ENCODE data around the gene STX18.
"Not testable (repeated sequence)": the region's sequence is repeated elsewhere in the genome, so short reads cannot be mapped to it uniquely, and the experiment has no call there.

STX18 gene

DNA sequence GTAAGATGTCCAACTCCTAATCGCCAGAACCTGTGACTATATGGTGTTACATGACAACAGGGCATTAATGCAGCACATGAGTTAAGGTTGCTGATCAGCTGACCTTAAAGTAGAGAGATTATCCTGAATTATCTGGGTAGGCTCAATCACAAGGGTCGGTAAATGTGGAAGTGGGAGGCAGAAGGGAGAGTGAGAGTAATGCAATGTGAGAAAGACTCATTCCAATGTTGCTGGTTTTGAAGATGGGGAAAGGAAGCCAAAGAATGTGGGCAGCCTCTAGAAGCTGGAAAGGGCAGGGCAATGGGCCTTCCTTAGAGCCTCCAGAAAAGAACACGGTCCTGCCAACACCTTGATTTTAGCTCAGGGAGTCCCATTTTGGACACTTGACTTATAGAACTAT, 67.4 kb downstream of the STX18 start:
- DNase-seq = no peak

DNA sequence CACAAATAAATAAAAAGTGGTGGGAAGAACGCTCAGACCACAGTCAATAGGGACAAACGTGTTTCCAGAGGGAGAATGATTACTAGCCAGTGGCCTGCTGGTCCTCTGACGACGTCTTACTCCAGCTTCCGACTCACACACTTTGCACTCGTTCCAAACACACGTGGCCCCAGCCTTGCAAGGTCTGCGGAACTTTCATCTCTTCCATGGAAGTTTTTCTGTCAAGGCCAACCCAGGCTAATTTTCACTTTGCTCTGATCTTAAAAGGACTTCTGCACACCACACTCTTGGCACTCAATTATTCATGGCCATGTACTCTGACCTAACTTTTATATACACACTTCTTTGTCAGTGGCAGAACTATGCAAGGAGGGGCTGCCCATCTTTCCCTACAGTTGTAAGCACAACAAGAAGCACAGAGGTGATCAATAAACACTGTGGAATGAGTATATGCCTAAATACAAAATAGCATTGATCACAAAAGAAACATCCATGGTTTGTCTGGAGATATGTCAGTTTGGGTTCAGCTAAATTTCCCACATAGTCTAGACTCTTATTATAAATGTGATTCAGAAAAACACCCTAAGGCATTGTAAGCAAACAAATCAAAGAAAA, 69.4 kb downstream of the STX18 start:
- no peak for DNase-seq

DNA sequence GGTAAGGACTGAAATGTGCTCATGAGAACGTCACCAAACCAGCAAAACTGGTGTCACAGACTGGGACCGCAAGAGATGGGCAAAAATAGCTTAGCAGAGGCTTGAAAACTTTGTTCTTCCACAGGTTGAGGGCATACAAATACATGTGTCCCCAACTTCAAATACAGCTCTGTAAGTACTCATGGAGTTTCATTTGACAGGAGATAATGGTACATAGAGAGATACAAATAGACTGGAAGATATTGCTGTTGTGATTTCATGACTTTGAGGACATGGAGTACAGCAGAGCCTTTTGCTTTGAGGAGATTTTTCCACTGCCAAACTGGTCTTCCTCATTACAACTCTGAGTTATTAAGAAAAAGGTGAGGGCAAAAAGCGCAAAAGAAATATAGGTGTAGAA, 70.7 kb downstream of the STX18 start:
- DNase-seq = no peak

DNA sequence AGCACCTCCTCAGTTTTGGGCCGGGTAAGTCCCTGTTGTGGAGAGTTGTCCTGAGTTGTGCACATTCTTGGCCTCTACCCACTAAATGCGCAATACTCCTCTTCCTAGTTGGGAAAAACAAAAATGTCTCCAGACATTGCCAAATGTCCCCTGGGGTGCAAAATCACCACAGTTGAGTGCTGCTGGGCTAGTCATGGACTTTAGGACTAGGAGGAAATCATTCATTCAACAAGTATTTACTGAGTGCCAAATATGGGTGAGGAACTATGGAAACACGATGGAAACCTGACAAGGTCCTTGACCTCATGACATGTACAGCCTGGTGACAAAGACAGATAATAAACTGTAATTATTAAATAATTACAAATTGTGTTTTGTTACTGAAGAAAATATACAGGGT, 71.6 kb downstream of the STX18 start:
- no peak for DNase-seq

DNA sequence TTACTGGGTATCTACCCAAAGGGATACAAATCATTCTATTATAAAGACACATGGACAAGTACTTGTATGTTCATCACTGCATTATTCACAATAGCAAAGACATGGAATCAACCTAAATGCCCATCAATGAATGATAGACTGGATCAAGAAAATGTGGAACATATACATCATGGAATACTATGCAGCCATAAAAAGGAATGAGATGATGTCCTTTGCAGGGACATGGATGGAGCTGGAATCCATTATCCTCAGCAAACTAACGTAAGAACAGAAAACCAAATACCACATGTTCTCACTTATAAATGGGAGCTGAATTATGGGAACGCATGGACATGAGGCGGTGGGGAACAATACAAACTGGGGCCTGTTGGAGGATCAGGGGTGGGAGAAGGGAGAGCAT, 76.6 kb downstream of the STX18 start:
- not testable (repeated sequence) for DNase-seq

DNA sequence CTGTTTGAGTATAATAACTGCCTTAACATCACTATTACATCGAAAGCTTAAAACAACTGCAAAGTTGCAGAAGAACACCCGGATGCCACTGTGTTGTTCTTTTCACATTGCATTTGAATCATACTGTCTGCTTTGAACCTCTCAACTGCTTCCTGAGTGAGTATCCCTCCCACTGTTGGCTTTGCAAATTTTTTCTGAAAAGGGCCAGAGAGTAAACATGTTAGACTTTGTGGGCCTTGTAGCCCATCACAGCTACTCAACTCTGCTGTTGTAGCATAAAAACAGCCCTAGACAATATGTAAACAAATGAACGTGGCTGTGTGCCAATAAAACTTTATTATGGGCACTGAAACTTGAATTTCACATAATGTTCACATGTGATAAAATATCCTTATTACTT, 78.9 kb downstream of the STX18 start:
- no peak for DNase-seq

DNA sequence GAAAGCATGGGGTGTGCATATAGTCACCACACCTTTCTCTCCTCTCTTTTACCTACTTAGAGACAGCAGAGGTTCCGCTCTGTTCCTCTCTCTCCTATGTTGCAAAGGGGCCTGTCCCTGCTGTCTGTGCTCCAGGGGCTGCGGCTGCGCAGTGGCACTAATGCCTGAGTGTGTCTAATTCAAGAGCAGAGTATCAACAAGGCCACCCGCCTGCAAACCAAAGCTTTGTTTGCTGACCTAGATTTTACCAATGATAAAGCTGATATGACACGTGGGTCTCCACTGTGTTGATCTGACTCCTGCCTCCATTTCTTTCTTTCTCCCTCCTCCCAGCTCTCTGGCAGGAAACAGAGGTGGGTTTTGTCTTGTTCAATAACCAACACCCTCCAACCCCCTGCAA, 80.0 kb downstream of the STX18 start:
- DNase-seq = no peak

DNA sequence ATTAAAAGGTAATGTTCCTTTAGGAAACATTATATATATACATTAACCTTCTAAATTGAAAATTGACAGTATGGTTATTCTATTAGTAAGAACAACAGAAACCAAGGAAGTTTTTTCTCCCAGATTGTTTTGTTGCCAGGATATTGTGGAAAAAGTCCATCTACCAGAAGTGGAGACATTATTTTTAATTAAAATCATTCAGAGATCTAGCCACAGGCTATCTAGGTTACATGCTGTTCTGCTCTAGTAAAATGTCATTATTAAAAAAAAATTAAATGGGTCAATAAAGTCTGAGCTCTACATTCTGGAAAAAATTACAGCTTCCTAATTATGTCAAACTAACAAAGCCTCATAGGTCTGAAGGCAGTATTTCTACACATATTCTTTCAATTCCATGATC, 80.7 kb downstream of the STX18 start:
- no peak for DNase-seq

DNA sequence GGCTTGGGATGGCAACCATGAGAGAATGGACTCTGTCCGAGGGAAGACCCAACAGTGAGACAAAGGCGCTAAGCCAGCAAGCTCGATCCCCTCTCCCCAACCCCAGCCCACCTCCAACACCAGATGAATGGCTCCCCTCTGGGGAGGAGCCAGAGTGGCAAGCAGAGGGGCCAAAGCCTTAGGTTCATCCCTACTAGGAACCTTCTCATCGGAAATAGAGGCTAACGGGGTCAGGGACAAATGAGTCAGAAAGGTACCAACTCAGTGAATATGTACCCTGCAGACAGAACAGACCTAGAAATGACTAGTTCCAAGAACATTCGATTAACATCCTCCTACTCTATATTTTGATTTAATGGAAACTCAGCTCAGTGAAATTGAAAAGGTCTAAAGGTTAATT, 81.1 kb downstream of the STX18 start:
- no peak for DNase-seq

DNA sequence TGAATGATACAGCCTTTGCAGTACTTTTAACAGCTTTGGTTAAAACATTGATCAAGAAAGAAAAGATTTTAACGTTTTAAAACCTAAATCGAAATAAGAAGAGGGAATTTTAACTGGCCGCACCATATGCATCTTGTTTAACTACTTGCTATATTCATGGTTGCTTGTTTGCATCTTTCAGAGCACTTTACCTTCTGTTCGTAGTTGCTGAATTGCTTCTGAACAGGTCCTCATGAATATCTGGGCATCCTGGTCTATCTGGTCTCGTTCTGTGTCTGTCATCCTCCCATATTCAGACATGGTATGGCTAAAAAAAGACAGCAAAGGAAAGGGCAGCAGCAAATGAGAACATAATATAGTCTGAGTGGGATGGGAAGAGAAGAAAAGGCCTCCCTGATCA, 82.7 kb downstream of the STX18 start:
- no peak for DNase-seq

DNA sequence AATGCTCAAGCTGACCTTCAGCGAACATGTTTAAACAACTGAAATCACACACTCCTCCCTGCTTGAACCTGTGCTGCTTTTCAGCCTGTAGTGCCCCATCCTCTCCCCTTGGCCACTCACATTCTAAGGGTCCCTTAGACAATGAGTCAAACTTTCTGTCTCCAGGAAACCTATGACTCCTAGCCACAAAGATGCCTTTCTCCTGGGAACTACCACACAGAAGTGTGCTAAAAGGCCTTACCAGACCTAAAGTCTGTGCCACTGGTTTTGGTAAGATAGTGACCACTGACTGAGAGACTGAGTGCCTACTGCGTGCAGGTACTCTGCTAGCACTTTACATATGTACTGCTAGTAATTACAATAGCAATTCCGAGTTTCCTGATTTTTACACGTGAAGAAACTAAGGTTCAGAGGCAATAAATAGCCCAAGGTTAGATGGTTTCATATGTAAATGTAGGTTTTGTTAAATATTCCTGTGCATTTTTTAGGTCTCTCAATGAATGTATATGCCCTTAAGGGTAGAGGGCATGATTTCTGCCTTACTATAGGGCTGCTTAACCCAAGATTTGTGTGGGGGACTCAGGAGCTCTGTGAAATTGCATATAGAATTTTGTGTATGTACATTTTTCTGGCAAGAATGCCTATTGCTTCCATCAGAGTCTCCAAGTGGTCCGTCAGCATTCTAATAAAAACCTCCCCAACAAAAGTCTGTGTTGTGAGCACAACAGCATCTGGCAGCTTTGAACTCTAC, 83.9 kb downstream of the STX18 start:
- DNase-seq = no peak

DNA sequence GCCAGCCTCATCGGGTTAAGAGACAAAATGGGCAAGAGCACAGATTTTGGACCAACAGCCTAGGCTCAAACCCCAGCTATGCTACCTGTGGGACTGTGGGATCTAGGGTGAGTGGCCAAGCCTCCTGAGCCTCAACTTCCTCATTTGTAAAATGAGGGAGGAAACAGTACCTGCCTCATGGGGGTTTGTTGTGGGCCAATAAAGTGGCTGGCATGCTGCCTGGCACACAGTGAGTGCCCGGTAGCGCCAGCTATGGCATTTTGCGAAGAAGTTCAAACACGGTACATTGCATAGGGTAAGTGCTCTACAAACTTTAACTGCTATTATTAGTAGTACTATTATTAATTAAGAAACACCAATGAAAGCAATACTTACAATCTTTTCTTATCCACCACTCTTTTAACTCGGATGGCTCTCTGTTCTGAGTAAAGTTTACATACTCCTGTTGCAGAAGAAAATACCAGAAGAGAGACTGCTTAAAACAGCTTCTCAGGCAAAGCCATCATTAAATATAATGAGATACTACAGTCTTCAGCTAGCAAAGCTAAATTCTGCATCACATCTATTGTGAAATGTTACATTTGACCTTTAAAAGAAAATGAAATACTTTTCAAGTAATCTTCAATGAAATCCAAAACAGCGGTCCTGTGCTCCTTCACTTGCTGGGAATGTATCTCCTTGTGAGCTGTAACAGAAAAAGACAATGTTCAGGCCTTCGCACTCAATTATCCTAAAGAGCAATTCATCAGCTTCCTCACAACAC, 84.9 kb downstream of the STX18 start:
- DNase-seq = no peak

DNA sequence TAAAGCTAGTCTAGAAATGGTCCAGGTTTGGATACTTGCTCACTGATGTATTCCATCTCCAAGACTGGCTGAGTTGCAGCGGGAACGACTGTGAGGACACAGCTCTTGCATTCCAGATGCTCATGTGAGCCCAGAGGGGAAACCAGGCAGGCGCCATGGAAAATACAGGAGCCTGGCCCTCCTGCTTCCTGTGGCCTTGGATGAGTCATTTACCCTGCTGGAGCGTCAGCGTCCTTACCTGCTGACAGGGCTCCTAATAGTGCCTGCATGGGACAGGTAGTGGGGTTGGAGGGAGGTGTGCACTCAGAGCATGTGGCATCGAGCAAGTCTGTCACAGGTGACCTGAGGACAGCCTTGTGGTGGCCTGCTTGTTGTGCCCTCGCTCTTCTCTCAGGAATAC, 85.5 kb downstream of the STX18 start:
- no peak for DNase-seq

DNA sequence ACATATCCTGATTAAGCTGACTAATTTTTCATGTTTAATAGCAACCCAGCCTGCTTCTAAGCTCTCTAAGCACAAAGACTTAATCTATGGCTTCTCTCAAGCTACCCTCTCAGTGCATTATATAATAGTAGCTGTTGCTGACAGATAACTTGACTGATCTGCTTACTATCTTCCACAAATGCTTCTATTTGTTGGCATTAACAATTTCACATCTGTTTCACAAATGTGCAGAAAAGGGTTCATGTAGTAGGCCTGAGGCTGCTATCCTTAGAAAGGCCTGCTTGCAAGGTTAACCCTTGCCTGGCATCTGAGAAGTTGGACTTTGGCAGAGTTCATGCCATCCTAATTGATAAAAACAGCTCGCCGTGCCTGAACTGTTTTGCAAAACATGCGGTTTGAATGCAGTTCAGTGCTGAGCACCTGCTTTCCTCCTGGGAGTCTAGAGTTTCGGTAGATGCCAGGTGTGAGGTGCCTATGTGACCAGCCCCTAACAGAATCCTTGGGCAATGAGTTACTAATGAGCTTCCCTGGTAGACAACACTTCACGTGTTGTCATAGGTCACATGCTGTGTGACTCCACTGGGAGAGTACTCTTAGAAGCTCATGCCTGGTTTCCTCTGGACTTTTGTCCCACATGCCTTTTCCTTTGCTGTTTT, 86.5 kb downstream of the STX18 start:
- no peak for DNase-seq

DNA sequence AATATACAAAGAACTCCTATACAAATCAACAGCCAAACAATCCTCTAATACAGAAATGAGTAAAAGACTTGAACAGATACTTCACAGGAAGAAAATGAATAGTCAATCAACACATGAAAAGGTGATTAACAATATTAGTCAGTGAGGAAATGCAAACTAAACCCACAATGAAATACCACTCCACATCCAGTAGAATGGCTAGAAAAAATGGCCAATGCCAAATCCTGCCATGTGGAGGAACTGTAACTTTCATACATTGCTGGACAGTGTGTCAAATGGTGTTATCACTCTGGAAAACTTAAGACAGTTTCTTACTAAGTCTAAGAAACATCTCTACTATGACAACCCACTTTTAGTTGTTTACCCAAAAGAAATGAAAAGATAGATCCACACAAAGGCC, 95.4 kb downstream of the STX18 start:
- DNase-seq = no peak

DNA sequence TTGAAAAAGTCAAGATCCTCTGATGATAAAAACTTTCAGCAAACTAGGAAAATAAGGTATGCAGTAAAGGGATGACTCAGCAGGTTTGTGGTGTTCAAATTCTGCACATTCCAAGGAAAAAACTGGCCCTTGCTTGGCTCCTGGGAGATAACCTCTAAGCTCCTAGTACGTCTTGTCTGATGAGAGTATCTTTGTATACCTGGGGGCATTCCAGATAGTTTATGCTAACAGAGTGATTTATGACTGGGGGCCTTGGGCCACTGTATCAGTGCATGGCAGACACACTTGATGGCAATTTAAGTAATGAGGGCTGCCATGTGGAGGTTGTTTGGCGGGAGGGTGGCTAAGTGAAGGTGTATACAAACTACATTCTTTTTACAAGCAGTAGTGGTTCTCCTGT, 98.0 kb downstream of the STX18 start:
- no peak for DNase-seq

DNA sequence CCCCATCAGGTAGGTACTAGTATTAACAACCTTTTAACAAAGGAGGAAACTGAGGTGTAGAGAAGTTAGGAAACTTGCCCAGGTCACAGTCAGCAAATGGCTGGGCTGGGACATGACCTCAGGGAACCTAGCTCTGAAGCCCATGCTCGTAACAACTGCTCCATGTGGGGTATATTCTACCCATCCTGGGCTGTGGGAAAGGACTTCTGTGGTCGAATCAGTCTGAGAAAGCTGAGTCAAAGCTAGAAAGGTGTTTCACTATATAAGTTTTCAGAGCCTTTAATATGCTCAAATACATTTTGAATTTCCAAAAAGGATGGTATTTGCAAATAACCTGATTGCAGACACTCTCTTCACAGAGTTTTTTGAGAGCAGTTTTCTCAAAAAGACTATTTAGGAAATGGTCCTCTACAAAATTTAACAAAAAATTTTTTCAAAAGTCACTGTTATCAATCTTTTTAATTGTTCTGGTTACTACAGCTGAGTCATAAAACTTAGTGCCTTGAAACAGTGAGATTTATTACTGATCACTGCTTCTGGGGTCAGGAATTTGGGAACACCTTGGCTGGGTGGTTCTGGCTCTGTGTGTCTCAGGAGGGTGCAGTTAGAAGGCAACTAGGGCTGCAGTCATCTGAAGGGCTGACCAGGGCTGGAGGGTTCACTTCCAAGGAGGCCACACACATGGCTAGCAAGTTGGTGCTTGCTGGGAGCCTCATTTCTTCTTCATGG, 101.4 kb downstream of the STX18 start:
- DNase-seq = no peak

DNA sequence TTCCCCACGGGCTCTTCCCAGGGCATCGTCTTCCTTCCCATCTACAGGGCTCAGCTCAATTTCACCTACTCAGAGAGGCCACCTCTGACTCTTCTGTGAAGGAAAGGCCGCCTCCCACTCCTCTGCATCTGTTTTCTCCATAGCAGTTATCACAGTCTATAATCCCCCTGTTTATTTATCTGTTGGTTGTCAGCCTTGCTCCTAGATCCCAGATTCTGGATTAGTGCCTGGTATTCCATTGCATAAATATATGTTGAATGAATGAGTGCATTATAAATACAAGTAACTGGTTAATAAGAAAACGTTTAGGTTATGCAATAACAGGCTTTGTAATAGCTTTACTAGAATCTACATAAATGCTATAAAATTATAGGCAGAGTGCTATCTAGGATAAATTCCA, 102.1 kb downstream of the STX18 start:
- no peak for DNase-seq

DNA sequence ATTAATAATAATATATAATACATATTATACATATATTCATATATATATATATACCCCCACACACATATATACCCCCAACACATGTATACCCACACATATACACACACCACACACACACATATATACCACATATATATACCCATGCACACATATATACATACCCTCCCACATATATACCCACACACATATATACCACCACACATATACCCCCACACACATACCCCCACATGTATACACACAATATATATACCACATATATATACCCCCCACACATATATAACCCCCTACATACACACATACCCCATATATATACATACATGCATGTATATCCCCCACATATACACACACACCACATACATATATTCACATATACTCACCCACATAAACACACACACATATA, 103.0 kb downstream of the STX18 start:
- no peak for DNase-seq

DNA sequence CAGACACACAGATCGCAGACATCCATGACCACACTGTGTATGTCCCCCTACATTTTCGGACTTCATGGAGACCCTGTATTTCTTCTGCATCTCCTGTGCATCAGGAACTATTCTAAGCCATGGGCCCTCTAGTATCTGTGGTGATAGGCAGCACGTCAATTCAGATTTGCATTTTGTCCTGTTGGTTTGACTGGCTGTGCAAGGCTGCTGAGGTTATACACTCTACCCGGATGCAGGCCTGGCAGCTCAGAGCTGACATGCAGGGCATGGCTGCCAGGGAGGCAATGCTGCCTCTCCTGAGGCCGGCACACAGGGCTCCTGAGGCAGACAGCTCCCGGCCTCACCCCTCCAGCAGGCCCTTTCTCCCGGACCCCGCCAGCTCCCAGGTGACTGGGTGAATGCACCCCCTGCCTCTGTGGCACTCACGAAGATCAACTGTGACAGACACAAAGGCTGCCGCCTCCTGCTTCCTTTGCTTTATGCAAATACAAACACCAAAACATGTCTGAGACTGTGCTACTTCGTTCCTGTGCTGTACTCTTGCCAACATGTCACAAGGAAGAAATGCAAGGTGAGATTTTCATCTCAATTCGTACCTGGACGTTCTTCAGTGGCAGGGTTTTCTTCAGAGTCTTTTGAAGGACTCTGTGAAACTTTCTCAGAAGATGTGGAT, 103.9 kb downstream of the STX18 start:
- no peak for DNase-seq

DNA sequence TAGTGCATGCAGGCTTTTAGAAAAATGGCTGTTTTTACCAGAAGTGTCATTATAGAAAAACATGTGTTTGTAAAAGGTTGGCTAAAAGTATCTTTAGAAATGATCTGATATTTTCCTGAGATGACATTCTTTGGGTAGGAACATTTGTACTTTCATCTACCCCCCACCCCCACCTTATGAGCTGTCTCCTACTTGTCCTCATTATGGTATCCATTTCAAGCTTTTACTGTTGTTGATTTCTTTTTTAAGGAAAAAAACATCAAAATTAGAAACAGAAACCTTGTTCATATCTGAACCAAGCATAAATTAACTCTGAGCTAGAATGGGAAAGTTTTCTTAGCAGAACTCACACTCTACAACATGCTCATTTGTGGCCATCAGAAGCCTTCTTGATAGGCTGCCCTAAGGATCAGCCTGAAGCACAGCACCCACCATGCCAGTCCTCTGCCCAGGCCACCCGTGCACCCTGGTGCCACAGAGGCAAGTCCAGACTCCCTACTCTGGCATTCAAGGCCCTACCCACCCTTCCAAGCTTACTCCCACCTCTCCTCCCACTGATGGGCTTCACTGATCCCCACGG, 105.5 kb downstream of the STX18 start:
- no peak for DNase-seq

DNA sequence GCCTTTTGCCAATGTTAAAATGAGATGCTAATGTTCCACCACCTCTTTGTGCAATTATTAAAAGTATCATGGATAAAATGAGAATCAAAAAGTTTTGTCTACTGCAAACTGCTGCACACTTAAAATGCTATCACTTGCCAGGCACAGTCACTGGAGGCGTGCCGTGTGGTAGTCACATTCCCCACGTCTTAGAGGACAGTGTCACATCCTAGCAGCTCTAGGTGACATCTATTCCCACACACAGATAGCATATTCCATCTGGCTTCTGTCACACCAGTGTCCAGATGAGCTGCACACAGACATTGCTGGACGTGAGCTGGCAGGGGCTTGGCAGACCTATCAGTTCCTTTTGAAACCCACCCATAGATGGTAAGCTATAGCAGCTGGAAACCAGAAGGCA, 107.9 kb downstream of the STX18 start:
- DNase-seq = no peak

Measured in NCI-H69 (cell line).